K562 (cell line): Measurements from ENCODE around the gene NUP153. TPM values are rescaled to one million over a fixed set of nuclear protein-coding genes. Genes with fewer than 3 reads are reported as not detected.
A peak's percentile ranks its signal among the peaks of the same experiment; 100 is the strongest.

ENCODE experiments used
- ARID2 ChIP-seq: fragments of 450-650 bp; IDR thresholded peaks from 2 replicates; pipeline ENCODE4 v1.6.1; 2017; ENCODE audit warnings: antibody characterized with exemption, mild to moderate bottlenecking
- ARNT ChIP-seq, 2 experiments: fragments of 450-650 bp; IDR thresholded peaks; 2 replicates each; pipeline ENCODE4 v1.6.1; 2016; ENCODE audit warnings: mild to moderate bottlenecking in 1 of 2
- CCAR2 ChIP-seq: fragments of 200-400 bp; formaldehyde crosslinking; IDR thresholded peaks from 2 replicates; pipeline ENCODE4 v1.6.1; 2017; ENCODE audit warnings: mild to moderate bottlenecking, low read depth, low read length
- CEBPG ChIP-seq, 3 experiments: fragments of 200-800 bp in 1 of 3; sonication (Bioruptor generic) in 1 of 3; sonication (generic) in 1 of 3; formaldehyde crosslinking in 1 of 3; IDR thresholded peaks in 2 of 3; conservative IDR thresholded peaks in 1 of 3; 2 replicates each; pipeline versions ENCODE4 v1.6.1 to v1.8.0; 2016 to 2022; ENCODE audit warnings: missing compliant biosample characterization in 2 of 3, missing genetic modification characterization in 2 of 3, mild to moderate bottlenecking in 1 of 3, missing genetic modification reagents in 1 of 3
- CHD1 ChIP-seq: fragments of 200-600 bp; sonication (generic); IDR thresholded peaks from one replicate; pipeline ENCODE4 v1.6.1; 2012; ENCODE audit warnings: mild to moderate bottlenecking, moderate library complexity, low read length, inconsistent platforms
- EP400 ChIP-seq: fragments of 450-650 bp; IDR thresholded peaks from 2 replicates; pipeline ENCODE4 v1.6.1; 2017; ENCODE audit warnings: antibody characterized with exemption, mild to moderate bottlenecking, moderate library complexity
- HLTF ChIP-seq: fragments of 450-650 bp; IDR thresholded peaks from 2 replicates; pipeline ENCODE4 v1.6.1; 2016
- JUND ChIP-seq, 2 experiments: IDR thresholded peaks; 2 replicates in 1 of 2; 3 replicates in 1 of 2; pipeline ENCODE4 v1.6.1; 2011; ENCODE audit warnings: borderline replicate concordance in 2 of 2, low read depth in 2 of 2, low read length in 2 of 2, improper control_type of control experiment in 1 of 2, missing biosample characterization in 1 of 2, missing genetic modification characterization in 1 of 2, missing genetic modification reagents in 1 of 2
- KAT8 ChIP-seq: fragments of 450-650 bp; IDR thresholded peaks from 2 replicates; pipeline ENCODE4 v1.6.1; 2016; ENCODE audit warnings: low read depth, mild to moderate bottlenecking
- KHSRP ChIP-seq: fragments of 450-650 bp; IDR thresholded peaks from 2 replicates; pipeline ENCODE4 v1.6.1; 2017
- MAFK ChIP-seq: IDR thresholded peaks from 2 replicates; pipeline ENCODE4 v1.6.1; 2011; ENCODE audit warnings: low read length, improper control_type of control experiment
- MAZ ChIP-seq, 2 experiments: fragments of 450-650 bp in 1 of 2; sonication (generic) in 1 of 2; formaldehyde crosslinking; IDR thresholded peaks in 1 of 2; conservative IDR thresholded peaks in 1 of 2; 2 replicates each; pipeline versions ENCODE4 v1.4.0 to v1.5.0; 2020; ENCODE audit warnings: mild to moderate bottlenecking in 1 of 2, missing genetic modification reagents in 1 of 2
- NCOR1 ChIP-seq: fragments of 450-650 bp; IDR thresholded peaks from 2 replicates; pipeline ENCODE4 v1.6.1; 2016; ENCODE audit warnings: mild to moderate bottlenecking, moderate library complexity
- NEUROD1 ChIP-seq: fragments of 150-350 bp; IDR thresholded peaks from 2 replicates; pipeline ENCODE4 v1.6.1; 2014; ENCODE audit warnings: borderline replicate concordance, low read length, low read depth; ENCODE audit not compliant: partially characterized antibody
- NFIC ChIP-seq: fragments of 450-650 bp; IDR thresholded peaks from 2 replicates; pipeline ENCODE4 v1.6.1; 2017; ENCODE audit warnings: mild to moderate bottlenecking, inconsistent platforms
- RAD21 ChIP-seq, 2 experiments: fragments of 250-450 bp in 1 of 2; fragments of 450-650 bp in 1 of 2; sonication (Bioruptor Pico) in 1 of 2; formaldehyde crosslinking in 1 of 2; IDR thresholded peaks in 1 of 2; conservative IDR thresholded peaks in 1 of 2; 2 replicates each; pipeline versions ENCODE4 v1.4.0 to v1.8.0; 2020 to 2022; ENCODE audit warnings: mild to moderate bottlenecking in 2 of 2, moderate library complexity in 1 of 2
- RFX5 ChIP-seq: IDR thresholded peaks from 2 replicates; pipeline ENCODE4 v1.6.1; 2011; ENCODE audit warnings: low read depth, mild to moderate bottlenecking, improper control_type of control experiment, low read length
- polyA plus RNA-seq, 8 experiments: library from polyadenylated mRNA; depleted of rRNA in 4 of 8; stranded (reverse) in 5 of 8; unstranded in 3 of 8; fragments of >200 nt; fragmentation: Nextera tagmentation in 2 of 8; fragmentation: Illumina TruSeq in 1 of 8; extraction: Ambion mirVana in 2 of 8; extraction: Trizol in 1 of 8; gene quantifications; 2 replicates each; pipeline versions ENCODE4 v1.2.1 to v1.2.3, GENCODE V29; 2011 to 2014; ENCODE audit warnings: inconsistent platforms in 1 of 8, missing spikeins in 1 of 8
- total RNA-seq, 7 experiments: library from RNA; depleted of rRNA in 6 of 7; stranded (reverse); fragments of >200 nt in 6 of 7; fragmentation: Illumina TruSeq in 2 of 7; extraction: Trizol in 2 of 7; gene quantifications; 2 replicates each; pipeline versions ENCODE4 v1.2.1 to v1.2.3, GENCODE V29; 2011 to 2021; ENCODE audit warnings: low replicate concordance in 1 of 7
- TF ChIP-seq, protein P1 (sequence below), 2 experiments: fragments of 150-350 bp in 1 of 2; IDR thresholded peaks; 2 replicates each; pipeline ENCODE4 v1.6.1; 2012 to 2016; ENCODE audit warnings: low read depth in 2 of 2, low read length in 2 of 2, mild to moderate bottlenecking in 1 of 2, moderate library complexity in 1 of 2
- TF ChIP-seq, protein P2 (sequence below), 2 experiments: fragments of 450-650 bp; conservative IDR thresholded peaks; 2 replicates each; pipeline ENCODE4 v1.6.1; 2017; ENCODE audit warnings: mild to moderate bottlenecking in 2 of 2, moderate library complexity in 2 of 2
- TF ChIP-seq, protein P3 (sequence below): IDR thresholded peaks from 2 replicates; pipeline ENCODE4 v1.6.1; 2012; ENCODE audit warnings: low read depth, low read length, improper control_type of control experiment, borderline replicate concordance

The NUP153 gene
- total and polyA plus RNA-seq, 9 of the 15 experiments (the other 6 are each of a cell fraction or from before 2014, with no cell fraction given): 21.9 to 110 (median 84.8) TPM

DNA sequence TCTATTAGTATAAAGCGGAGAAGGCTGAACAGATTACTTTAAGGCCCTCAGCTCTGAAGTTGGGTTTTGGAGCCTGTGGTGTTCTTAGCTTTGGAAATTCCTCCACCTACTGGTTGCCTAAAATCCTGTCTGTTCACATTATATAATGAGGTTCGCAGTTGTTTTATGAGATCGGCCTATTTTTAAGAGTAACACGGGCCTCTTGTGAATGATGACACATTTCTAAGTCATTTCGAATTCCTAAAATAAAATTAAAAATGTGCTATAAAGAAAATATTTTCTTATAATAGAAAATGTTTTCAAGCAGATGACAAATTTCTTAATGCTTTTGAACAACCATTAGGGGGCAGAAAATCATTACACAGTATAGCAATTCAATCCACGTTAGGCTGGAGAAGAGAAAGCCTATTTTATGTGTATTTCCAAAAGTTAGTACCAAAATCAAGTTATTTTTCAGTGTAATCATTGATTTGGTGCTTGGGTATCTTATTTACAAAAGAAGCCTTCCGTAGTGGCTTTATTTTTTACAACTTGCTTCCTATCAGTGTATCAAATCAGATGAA lies 122.4 kb downstream of the NUP153 start (continued):
- TF ChIP-seq, protein P1, sequence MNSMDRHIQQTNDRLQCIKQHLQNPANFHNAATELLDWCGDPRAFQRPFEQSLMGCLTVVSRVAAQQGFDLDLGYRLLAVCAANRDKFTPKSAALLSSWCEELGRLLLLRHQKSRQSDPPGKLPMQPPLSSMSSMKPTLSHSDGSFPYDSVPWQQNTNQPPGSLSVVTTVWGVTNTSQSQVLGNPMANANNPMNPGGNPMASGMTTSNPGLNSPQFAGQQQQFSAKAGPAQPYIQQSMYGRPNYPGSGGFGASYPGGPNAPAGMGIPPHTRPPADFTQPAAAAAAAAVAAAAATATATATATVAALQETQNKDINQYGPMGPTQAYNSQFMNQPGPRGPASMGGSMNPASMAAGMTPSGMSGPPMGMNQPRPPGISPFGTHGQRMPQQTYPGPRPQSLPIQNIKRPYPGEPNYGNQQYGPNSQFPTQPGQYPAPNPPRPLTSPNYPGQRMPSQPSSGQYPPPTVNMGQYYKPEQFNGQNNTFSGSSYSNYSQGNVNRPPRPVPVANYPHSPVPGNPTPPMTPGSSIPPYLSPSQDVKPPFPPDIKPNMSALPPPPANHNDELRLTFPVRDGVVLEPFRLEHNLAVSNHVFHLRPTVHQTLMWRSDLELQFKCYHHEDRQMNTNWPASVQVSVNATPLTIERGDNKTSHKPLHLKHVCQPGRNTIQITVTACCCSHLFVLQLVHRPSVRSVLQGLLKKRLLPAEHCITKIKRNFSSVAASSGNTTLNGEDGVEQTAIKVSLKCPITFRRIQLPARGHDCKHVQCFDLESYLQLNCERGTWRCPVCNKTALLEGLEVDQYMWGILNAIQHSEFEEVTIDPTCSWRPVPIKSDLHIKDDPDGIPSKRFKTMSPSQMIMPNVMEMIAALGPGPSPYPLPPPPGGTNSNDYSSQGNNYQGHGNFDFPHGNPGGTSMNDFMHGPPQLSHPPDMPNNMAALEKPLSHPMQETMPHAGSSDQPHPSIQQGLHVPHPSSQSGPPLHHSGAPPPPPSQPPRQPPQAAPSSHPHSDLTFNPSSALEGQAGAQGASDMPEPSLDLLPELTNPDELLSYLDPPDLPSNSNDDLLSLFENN (IDR thresholded peaks at IDR 0.05; ENCODE audit: low read depth in 2 of 2, low read length in 2 of 2): 0 out of 4 replicates have a peak, but pooled peaks of 1 of the 2 experiments have one; percentile 42
- TF ChIP-seq RFX5: 0 out of 2 replicates have a peak, but pooled peaks have one; percentile 45
- no peak for TF ChIP-seq CHD1
- TF ChIP-seq NFIC: no peak
- TF ChIP-seq MAFK: peak; percentile 9; the same call in 1 of the 2 replicates
- TF ChIP-seq, protein P2, sequence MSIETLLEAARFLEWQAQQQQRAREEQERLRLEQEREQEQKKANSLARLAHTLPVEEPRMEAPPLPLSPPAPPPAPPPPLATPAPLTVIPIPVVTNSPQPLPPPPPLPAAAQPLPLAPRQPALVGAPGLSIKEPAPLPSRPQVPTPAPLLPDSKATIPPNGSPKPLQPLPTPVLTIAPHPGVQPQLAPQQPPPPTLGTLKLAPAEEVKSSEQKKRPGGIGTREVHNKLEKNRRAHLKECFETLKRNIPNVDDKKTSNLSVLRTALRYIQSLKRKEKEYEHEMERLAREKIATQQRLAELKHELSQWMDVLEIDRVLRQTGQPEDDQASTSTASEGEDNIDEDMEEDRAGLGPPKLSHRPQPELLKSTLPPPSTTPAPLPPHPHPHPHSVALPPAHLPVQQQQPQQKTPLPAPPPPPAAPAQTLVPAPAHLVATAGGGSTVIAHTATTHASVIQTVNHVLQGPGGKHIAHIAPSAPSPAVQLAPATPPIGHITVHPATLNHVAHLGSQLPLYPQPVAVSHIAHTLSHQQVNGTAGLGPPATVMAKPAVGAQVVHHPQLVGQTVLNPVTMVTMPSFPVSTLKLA (conservative IDR thresholded peaks at IDR 0.05): peak in 1 of 2 experiments; percentile 36; a peak in 2 of 4 replicates
- TF ChIP-seq EP400: 0 out of 2 replicates have a peak, but pooled peaks have one; percentile 16
- TF ChIP-seq RAD21 (CRISPR knock-in tag; conservative IDR thresholded peaks at IDR 0.05 in 1 of 2, IDR thresholded peaks at IDR 0.05 in 1 of 2): peak; percentile 95 to 99
- TF ChIP-seq HLTF: no peak
- TF ChIP-seq NEUROD1: no peak
- TF ChIP-seq CEBPG (CRISPR knock-in tag; IDR thresholded peaks at IDR 0.05): no peak
- TF ChIP-seq CEBPG (tag; conservative IDR thresholded peaks at IDR 0.05 in 1 of 2, IDR thresholded peaks at IDR 0.05 in 1 of 2): peak in 1 of 2 experiments; percentile 31; a peak in 2 of 4 replicates
- no peak for TF ChIP-seq KAT8
- TF ChIP-seq, protein P3, sequence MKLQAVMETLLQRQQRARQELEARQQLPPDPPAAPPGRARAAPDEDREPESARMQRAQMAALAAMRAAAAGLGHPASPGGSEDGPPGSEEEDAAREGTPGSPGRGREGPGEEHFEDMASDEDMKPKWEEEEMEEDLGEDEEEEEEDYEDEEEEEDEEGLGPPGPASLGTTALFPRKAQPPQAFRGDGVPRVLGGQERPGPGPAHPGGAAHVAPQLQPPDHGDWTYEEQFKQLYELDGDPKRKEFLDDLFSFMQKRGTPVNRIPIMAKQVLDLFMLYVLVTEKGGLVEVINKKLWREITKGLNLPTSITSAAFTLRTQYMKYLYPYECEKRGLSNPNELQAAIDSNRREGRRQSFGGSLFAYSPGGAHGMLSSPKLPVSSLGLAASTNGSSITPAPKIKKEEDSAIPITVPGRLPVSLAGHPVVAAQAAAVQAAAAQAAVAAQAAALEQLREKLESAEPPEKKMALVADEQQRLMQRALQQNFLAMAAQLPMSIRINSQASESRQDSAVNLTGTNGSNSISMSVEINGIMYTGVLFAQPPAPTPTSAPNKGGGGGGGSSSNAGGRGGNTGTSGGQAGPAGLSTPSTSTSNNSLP: peak; percentile 79
- peak; percentile 9; the same call in 1 of the 2 replicates for TF ChIP-seq KHSRP
- TF ChIP-seq CCAR2: no peak
- peak in 1 of 2 experiments; percentile 80; a peak in 2 of 4 replicates for TF ChIP-seq ARNT (IDR thresholded peaks at IDR 0.05)
- peak; percentile 60; the same call in 1 of the 2 replicates for TF ChIP-seq ARID2
- TF ChIP-seq JUND (IDR thresholded peaks at IDR 0.05; ENCODE audit: borderline replicate concordance, low read depth, low read length): 0 out of 2 replicates have a peak, but pooled peaks have one; percentile 10
- no peak for TF ChIP-seq JUND (tag; IDR thresholded peaks at IDR 0.05; ENCODE audit: borderline replicate concordance, low read depth, low read length)
- 0 out of 2 replicates have a peak, but pooled peaks have one; percentile 10 for TF ChIP-seq NCOR1
- peak in 1 of 2 experiments; percentile 39; a peak in 1 of 4 replicates for TF ChIP-seq MAZ (CRISPR knock-in tag; conservative IDR thresholded peaks at IDR 0.05 in 1 of 2, IDR thresholded peaks at IDR 0.05 in 1 of 2)
